HL-60 (cell line): Measurements from ENCODE around the gene CLCNKA.

ENCODE experiments used
- POLR2AphosphoS5 ChIP-seq: IDR thresholded peaks from 2 replicates; pipeline ENCODE4 v1.6.1; 2012; ENCODE audit warnings: low read depth
- TF ChIP-seq, protein P1 (sequence below): IDR thresholded peaks from one replicate; pipeline ENCODE4 v1.5.1; 2011; ENCODE audit warnings: low read length, control low read depth, inconsistent platforms; ENCODE audit not compliant: insufficient read depth
- TF ChIP-seq, protein P2 (sequence below): IDR thresholded peaks from 2 replicates; pipeline ENCODE4 v1.6.1; 2012; ENCODE audit warnings: low read depth; ENCODE audit not compliant: insufficient replicate concordance

DNA sequence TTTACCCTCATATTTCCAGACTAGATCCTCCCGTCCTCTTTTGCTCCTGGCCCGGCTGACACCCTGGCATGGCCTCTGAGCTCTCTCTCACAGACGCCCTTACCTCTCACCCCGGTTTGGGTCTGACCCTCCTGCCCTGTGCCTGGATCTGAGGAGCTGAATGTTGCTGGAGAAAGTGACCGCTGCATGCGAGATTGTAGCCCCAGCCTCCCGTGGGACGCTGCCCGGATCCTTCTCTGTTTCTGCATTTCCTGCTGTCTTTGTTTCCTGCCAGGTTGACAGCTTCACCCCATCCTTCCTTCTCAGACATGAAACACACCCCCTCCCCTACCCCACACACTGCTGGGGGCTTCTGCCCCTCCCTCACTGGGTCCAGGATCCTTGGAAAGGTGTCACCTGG lies 42.1 kb downstream of the CLCNKA start:
- TF ChIP-seq, protein P1, sequence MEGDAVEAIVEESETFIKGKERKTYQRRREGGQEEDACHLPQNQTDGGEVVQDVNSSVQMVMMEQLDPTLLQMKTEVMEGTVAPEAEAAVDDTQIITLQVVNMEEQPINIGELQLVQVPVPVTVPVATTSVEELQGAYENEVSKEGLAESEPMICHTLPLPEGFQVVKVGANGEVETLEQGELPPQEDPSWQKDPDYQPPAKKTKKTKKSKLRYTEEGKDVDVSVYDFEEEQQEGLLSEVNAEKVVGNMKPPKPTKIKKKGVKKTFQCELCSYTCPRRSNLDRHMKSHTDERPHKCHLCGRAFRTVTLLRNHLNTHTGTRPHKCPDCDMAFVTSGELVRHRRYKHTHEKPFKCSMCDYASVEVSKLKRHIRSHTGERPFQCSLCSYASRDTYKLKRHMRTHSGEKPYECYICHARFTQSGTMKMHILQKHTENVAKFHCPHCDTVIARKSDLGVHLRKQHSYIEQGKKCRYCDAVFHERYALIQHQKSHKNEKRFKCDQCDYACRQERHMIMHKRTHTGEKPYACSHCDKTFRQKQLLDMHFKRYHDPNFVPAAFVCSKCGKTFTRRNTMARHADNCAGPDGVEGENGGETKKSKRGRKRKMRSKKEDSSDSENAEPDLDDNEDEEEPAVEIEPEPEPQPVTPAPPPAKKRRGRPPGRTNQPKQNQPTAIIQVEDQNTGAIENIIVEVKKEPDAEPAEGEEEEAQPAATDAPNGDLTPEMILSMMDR, result no peak
- TF ChIP-seq POLR2AphosphoS5, result no peak
- TF ChIP-seq, protein P2, sequence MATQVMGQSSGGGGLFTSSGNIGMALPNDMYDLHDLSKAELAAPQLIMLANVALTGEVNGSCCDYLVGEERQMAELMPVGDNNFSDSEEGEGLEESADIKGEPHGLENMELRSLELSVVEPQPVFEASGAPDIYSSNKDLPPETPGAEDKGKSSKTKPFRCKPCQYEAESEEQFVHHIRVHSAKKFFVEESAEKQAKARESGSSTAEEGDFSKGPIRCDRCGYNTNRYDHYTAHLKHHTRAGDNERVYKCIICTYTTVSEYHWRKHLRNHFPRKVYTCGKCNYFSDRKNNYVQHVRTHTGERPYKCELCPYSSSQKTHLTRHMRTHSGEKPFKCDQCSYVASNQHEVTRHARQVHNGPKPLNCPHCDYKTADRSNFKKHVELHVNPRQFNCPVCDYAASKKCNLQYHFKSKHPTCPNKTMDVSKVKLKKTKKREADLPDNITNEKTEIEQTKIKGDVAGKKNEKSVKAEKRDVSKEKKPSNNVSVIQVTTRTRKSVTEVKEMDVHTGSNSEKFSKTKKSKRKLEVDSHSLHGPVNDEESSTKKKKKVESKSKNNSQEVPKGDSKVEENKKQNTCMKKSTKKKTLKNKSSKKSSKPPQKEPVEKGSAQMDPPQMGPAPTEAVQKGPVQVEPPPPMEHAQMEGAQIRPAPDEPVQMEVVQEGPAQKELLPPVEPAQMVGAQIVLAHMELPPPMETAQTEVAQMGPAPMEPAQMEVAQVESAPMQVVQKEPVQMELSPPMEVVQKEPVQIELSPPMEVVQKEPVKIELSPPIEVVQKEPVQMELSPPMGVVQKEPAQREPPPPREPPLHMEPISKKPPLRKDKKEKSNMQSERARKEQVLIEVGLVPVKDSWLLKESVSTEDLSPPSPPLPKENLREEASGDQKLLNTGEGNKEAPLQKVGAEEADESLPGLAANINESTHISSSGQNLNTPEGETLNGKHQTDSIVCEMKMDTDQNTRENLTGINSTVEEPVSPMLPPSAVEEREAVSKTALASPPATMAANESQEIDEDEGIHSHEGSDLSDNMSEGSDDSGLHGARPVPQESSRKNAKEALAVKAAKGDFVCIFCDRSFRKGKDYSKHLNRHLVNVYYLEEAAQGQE, result no peak
